SU-DHL-6 (cell line): ENCODE results near the gene CCDC107.

Source experiments
- CTCF ChIP-seq: fragments of 200-600 bp; sonication (generic); IDR thresholded peaks from one replicate; pipeline ENCODE4 v1.5.1; 2017; ENCODE audit warnings: antibody characterized with exemption, mild to moderate bottlenecking, low read length, moderate library complexity; ENCODE audit not compliant: insufficient read depth, poor library complexity, severe bottlenecking
- EZH2phosphoT487 ChIP-seq: fragments of 200-600 bp; sonication (generic), shearing (Covaris generic); conservative IDR thresholded peaks from 2 replicates; pipeline ENCODE4 v1.6.1; 2018; ENCODE audit warnings: mild to moderate bottlenecking, antibody characterized with exemption, low read length, moderate library complexity, mixed read lengths

- no peak for TF ChIP-seq CTCF
- no peak for TF ChIP-seq EZH2phosphoT487
Measured at GRCh38 chr9:35649431-35650340, 8.4 kb upstream of the CCDC107 start.
